SHP77 (cell line): ENCODE results near the gene SLC22A5.

Experiments
- DNase-seq, 2 experiments: peaks; one replicate each; lab custom pipeline; 2025; lab: John Stamatoyannopoulos, UW

SLC22A5 gene

DNA sequence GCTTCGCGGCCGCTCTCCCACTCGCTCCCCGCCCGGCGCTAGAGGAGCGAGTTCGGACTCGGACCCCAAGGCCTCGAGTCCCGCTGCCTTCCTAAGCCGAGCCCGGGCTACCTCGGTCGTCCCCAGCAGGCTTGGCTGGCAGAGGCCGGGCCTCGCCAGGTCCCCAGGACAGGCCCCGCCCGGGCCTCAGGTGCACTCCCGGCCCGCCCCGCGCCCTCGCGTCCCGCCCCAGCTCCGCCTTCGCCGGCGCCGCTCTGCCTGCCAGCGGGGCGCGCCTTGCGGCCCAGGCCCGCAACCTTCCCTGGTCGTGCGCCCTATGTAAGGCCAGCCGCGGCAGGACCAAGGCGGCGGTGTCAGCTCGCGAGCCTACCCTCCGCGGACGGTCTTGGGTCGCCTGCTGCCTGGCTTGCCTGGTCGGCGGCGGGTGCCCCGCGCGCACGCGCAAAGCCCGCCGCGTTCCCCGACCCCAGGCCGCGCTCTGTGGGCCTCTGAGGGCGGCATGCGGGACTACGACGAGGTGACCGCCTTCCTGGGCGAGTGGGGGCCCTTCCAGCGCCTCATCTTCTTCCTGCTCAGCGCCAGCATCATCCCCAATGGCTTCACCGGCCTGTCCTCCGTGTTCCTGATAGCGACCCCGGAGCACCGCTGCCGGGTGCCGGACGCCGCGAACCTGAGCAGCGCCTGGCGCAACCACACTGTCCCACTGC lies at the start of gene SLC22A5:
TSS of gene SLC22A5 (plus strand) at position 237 of the 707 bp plus-strand sequence. CDS start at position 500, 263 bp downstream.
- peak; percentile 45 to 75 for DNase-seq

DNA sequence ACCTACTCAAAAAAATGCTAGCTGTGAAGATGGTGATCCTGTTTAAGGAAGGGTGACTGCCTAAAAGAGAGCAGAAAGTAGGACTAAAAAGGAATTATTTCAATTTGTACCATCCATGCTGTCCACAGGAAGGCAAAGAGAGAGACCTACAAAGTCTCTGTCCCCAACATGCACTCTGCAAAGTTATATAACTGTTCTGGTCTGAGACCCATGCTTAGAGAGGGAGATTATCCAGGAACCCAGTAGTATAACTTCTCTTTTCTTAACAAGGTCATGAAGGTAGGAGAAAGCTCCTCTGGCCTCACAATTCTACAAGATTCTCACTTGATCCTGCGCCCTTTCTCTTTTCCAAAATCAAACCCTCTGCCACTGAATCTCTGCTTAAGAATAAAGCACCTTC lies 49.5 kb upstream of the SLC22A5 start:
- no peak for DNase-seq

- DNase-seq: no peak
Measured at GRCh38 chr5:132321109-132321721, 48.3 kb upstream of the SLC22A5 start.

DNA sequence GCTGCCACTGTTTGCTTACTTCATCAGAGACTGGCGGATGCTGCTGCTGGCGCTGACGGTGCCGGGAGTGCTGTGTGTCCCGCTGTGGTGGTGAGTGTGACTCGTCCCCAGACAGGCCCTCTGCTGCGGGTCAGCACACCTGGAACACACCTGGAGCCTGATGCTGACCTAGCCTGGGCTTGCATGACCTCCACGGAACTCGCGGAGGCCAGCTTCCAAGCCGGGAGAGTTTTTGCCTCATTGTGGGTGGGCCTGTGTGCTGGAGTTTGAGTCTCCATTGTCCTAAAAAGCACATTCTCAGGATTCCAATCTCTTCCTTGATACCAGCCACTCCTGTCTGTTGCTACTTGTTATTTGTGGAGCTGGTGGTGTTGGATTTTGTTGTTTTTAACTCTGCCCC lies 47.2 kb upstream of the SLC22A5 start:
- no peak for DNase-seq

DNA sequence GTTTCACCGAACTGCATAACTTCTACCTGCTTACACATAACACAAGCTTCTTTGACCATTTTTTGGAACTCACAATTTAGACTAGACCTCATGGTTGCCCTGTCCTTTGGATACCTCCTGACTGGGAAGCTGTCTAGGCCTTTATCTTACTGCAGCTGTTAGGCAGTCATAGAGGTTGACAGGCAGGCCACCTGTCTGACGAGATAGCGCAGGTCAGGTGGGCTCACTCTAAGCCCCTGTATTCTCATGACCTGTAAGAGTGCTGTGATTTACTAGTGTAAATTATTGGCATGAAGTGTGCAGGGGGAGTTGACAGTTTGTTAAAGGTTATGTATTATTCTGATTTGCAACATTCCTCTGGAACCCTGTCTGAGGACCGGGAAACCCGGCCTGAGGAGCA lies 46.3 kb upstream of the SLC22A5 start:
- DNase-seq: no peak

DNA sequence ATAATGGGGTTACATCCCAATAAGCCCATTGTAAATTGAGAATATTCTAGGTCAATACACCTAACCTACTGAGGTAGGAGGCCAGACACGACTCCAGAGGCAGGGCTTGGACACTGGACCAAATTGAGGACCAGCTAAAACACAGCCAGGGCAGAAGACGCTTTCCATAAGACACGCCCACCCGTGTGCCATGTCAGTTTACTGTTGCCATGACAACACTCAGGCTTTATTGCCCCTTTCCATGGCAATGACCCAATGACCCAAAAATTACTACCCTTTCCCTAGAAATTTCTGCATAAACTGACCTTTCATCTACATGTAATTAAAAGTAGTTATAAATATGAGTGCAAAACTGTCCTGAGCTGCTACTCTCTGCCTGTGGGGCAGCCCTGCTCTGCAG lies 43.8 kb upstream of the SLC22A5 start:
- DNase-seq: no peak

DNA sequence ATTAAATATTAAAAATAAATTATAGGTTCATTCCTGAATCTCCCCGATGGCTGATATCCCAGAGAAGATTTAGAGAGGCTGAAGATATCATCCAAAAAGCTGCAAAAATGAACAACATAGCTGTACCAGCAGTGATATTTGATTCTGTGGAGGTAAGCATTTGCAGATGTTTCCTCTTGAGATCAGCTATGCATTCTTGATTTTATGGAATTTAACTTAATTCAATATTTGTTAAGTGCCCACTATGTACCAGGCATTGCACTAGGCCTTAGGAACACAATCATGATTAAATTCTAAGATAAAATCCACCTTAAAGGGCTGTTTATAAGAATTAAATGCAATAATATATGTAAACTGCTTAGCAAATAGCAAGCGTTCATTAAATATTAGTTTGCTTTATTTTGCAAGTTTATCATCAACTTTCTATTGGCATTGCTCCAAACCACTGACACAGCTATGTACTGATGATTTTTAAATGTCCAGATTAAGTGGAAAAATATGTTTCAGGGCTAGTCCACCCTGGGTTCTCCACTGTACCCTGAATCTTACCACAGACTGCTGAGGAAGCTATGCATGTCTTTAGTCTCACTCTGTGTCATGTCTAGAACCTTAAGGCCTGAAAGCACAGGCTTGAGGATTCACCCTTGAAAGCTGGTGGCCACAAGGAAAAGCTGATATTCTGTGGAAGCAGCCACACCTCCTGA lies 42.1 kb upstream of the SLC22A5 start:
- DNase-seq: no peak

GRCh38 chr5:132334812-132335211 lies 34.7 kb upstream of the SLC22A5 start:
- peak in 1 of 2 experiments; percentile 5 for DNase-seq

DNA sequence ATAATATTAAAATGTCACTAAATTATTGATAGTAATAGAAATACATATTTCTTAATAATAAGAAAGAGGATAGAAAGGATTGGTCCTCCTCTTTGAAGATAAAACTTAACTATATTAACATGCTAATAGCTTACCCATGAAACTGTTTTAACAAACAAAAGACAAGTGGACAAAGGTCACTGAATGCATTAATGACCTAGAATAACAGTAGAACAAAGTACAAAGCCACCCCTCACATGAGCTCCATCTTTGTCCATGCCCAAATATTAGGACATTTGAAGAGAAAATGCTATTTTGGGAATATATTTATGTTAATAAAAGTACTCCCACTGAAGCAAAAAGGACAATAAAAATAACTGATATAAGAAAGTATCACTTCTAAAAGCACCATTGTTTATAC lies 34.1 kb upstream of the SLC22A5 start:
- DNase-seq: no peak

DNA sequence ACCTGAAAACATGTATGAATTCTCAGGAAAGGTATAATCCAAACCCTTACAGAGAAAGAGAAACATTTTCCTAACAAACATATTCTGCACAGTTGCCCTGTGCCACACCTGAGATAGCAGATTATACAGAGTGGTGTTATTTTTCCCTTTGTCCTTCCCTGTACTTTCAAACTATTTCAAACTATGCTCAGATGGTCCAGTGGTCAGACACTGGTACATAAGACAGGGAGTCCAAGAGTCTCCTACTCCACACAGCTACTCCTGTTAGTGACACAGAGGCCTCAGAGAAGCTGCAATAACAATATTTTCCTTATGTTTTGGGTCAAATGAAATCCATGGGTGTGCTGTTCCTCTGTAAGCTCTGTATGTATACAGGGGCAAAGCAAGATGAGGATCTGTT lies 30.0 kb upstream of the SLC22A5 start:
- DNase-seq: no peak

DNA sequence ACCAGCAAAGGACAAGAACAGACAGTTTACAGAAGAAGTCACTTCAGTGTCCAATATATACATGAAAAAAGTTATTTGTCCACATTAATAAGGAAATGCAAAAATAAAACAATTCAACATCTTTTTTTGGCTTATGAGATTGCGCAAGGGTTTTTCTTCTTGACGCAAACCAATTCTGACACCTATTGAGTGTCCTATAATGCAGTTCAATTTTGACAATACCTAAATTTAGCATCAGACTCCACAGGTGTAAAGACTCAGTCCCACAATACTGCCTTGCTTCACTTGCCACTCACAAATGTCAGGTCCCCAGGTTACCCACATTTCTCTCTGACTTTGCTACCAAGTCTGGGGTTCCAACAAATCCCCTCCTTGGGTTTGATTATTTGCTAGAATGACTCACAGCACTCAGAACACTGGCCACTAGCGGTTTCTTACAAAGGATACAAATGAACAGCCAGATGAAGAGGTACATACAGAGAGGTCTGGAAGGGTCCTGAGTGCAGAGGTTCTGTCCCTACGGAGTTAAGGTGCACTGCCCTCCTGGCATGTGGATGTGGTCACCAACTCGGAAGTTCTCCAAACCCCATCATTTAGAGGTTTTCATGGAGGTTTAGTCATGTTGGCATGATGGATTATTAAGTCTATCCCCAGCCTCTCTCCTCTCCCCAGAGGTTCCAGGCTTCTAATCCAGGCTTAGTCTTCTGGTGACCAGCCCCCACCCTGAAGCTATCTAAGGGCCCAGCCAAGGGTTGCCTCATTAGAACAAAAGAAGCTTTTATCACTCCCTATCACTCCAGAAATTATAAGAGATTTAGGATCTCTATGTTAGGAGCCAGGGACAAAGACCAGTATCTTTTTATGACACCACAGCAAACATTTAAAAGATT lies 27.0 kb upstream of the SLC22A5 start:
- DNase-seq: no peak

GRCh38 chr5:132344775-132345514 lies 24.6 kb upstream of the SLC22A5 start:
- DNase-seq: no peak

DNA sequence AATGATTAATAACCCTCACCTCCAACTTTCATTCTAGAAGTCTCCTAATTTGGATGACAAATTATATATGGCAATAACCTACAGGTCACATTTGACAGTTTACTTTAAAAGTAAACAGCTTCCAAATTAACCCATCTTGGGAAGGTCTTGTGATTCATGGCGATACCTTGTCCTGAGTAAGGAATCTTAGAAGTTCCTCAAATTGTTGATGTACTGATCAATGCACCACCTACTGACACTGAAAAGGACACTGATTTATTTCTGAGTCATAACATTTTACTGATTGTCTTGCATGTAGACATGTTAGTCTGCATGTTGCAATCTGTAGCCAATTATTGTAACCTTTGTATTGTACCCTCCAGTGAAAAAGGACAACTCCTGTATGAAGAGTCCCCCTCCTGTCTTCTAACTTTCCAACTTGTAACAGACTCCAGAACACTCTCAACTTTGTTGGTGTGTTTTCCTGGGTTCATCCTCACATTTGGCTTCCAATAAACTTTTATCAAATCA lies 16.0 kb upstream of the SLC22A5 start:
- DNase-seq: no peak

- DNase-seq: no peak
Measured at GRCh38 chr5:132354381-132355139, 14.9 kb upstream of the SLC22A5 start.

DNA sequence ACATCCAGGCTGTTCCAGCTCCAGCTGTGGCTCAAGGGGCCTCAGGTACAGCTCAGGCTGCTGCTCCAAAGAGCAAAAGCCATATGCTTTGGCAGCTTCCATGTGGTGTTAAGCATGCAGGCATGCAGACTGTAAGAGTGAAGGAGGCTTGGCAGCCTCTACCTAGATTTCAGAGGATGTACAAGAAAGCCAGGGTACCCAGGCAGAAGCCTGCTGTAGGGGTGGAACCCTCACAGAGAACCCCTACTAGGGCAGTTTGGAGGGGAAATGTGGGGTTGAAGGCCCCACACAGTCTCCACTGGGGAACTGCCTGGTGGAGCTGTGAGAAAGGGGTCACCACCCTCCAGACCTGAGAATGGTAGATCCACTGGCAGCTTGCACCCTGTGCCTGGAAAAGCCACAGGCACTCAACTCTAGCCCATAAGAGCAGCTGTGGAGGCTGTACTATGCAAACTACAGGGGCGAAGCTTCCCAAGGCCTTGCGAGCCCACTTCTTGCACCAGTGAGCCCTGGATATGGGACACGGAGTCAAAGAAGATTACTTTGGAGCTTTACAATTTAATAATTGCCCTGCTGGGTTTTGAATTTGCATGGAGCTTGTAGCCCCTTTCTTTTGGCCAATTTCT lies 14.3 kb upstream of the SLC22A5 start:
- DNase-seq: no peak

DNA sequence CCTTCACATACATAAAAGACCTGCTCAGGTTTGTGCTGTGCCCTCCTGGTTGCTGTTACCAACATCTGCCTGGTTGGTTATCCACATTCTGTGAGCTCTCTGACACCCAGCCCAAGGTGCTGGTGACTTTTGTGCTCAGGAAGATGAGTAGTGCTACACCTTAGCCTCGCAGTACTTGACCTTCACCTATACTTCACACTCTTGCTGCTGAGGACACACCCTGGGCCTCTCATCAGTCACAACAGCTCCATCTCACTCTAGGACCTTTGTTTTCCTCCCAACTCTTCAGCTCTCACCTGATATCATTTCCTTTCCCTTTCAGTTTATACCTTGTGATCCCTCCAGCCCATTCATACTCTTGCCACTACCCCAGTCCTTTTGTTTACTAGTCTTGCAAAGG lies 10.7 kb upstream of the SLC22A5 start:
- no peak for DNase-seq

GRCh38 chr5:132362086-132362485 lies 7.4 kb upstream of the SLC22A5 start:
- DNase-seq: no peak

- DNase-seq: no peak
Measured at GRCh38 chr5:132363431-132364112, 5.9 kb upstream of the SLC22A5 start.

DNA sequence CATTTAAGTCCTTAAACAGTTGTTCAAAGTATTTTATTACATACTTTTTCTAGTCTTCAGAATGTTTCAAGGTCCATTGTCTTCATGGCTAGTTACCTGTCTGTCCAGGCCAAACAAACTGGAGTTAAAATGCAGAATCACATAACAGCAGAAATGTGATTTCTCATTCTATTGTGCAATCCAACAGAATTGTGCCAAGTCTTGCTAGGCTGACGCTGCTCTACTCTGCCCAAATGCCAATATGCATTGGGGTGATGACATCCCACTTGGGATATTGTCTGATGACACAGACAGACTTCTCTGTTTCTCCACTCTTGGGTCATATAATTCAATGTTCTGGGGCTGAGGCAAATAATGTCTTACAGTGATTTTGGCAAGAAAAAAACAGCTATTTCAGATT lies 5.2 kb upstream of the SLC22A5 start:
- no peak for DNase-seq
